HepG2 (cell line): Measurements from ENCODE around the gene LYRM4. TPM values are rescaled to one million over a fixed set of nuclear protein-coding genes. Genes with fewer than 3 reads are reported as not detected.

Source experiments
- BCL6 ChIP-seq: IDR thresholded peaks from 2 replicates; pipeline ENCODE4 v1.6.1; 2016; ENCODE audit warnings: missing genetic modification reagents, missing compliant biosample characterization
- CCAR2 ChIP-seq: fragments of 200-400 bp; formaldehyde crosslinking; optimal IDR thresholded peaks from 2 replicates; pipeline ENCODE3; 2018; ENCODE audit warnings: low read depth, mild to moderate bottlenecking, low read length, moderate library complexity
- CHCHD3 ChIP-seq: sonication (generic); formaldehyde crosslinking; IDR thresholded peaks from 2 replicates; pipeline ENCODE4 v1.8.0; 2022; ENCODE audit warnings: mild to moderate bottlenecking, missing genetic modification reagents, moderate library complexity
- FIP1L1 ChIP-seq: fragments of 200-400 bp; formaldehyde crosslinking; IDR thresholded peaks from 2 replicates; pipeline ENCODE4 v1.6.1; 2018; ENCODE audit warnings: low read depth, mild to moderate bottlenecking, low read length, moderate library complexity, borderline replicate concordance; ENCODE audit not compliant: insufficient read depth
- FOXA1 ChIP-seq, 2 experiments: fragments of 450-650 bp in 1 of 2; sonication (generic) in 1 of 2; formaldehyde crosslinking in 1 of 2; IDR thresholded peaks; 2 replicates each; pipeline versions ENCODE4 v1.4.0 to v1.6.1; 2016 to 2020; ENCODE audit warnings: missing genetic modification reagents in 1 of 2
- FOXK1 ChIP-seq: sonication (generic); formaldehyde crosslinking; IDR thresholded peaks from 2 replicates; pipeline ENCODE4 v1.4.0; 2020; ENCODE audit warnings: low read depth, missing genetic modification reagents, borderline replicate concordance
- KAT8 ChIP-seq: IDR thresholded peaks from 2 replicates; pipeline ENCODE4 v1.6.1; 2016; ENCODE audit warnings: missing genetic modification reagents, missing compliant biosample characterization
- MIER2 ChIP-seq: IDR thresholded peaks from 2 replicates; pipeline ENCODE4 v1.6.1; 2016; ENCODE audit warnings: missing biosample characterization, missing genetic modification reagents
- NR2F6 ChIP-seq, 2 experiments: IDR thresholded peaks; 2 replicates each; pipeline ENCODE4 v1.6.1; 2016; ENCODE audit warnings: antibody characterized with exemption in 1 of 2, mild to moderate bottlenecking in 1 of 2
- RARA ChIP-seq: IDR thresholded peaks from 2 replicates; pipeline ENCODE4 v1.6.1; 2016; ENCODE audit warnings: missing genetic modification reagents, missing compliant biosample characterization
- SALL2 ChIP-seq: sonication (generic); formaldehyde crosslinking; IDR thresholded peaks from 2 replicates; pipeline ENCODE4 v1.8.1; 2023; ENCODE audit warnings: mild to moderate bottlenecking, missing genetic modification reagents, inconsistent platforms
- SIN3B ChIP-seq: fragments of 150-350 bp; IDR thresholded peaks from 2 replicates; pipeline ENCODE4 v1.6.1; 2014; ENCODE audit warnings: low read length
- STAG1 ChIP-seq: sonication (generic); formaldehyde crosslinking; IDR thresholded peaks from 2 replicates; pipeline ENCODE4 v1.4.0; 2020; ENCODE audit warnings: missing genetic modification reagents
- THYN1 ChIP-seq: sonication (generic); formaldehyde crosslinking; IDR thresholded peaks from 2 replicates; pipeline ENCODE4 v1.8.1; 2023; ENCODE audit warnings: low read depth, mild to moderate bottlenecking, moderate library complexity, missing genetic modification reagents, borderline replicate concordance
- YY1 ChIP-seq: IDR thresholded peaks from 2 replicates; pipeline ENCODE4 v1.6.1; 2011; ENCODE audit warnings: low read length, low read depth, moderate library complexity, mild to moderate bottlenecking; ENCODE audit not compliant: insufficient read depth, insufficient replicate concordance
- ZNF225 ChIP-seq: sonication (generic); formaldehyde crosslinking; IDR thresholded peaks from 2 replicates; pipeline ENCODE4 v1.4.0; 2020; ENCODE audit warnings: mild to moderate bottlenecking, missing genetic modification reagents
- ZNF317 ChIP-seq: sonication (generic); formaldehyde crosslinking; IDR thresholded peaks from 2 replicates; pipeline ENCODE4 v1.5.0; 2020; ENCODE audit warnings: mild to moderate bottlenecking, missing genetic modification reagents
- ZNF367 ChIP-seq: sonication (generic); formaldehyde crosslinking; IDR thresholded peaks from 2 replicates; pipeline ENCODE4 v1.4.0; 2020; ENCODE audit warnings: missing genetic modification reagents, borderline replicate concordance
- ZNF766 ChIP-seq: sonication (generic); formaldehyde crosslinking; IDR thresholded peaks from 2 replicates; pipeline ENCODE4 v1.5.0; 2020; ENCODE audit warnings: missing genetic modification reagents, borderline replicate concordance
- polyA plus RNA-seq, 8 experiments: library from polyadenylated mRNA; depleted of rRNA in 3 of 8; stranded (reverse) in 7 of 8; unstranded in 1 of 8; fragments of >200 nt; fragmentation: Illumina TruSeq in 4 of 8; extraction: Trizol in 4 of 8; gene quantifications; 2 replicates each; pipeline versions ENCODE4 v1.2.1 to v1.2.3, GENCODE V29; 2011 to 2016; ENCODE audit warnings: low read depth in 4 of 8, missing spikeins in 1 of 8, mixed read lengths in 1 of 8; ENCODE audit not compliant: insufficient read depth in 1 of 8
- total RNA-seq, 5 experiments: library from RNA; depleted of rRNA; stranded (reverse); fragments of >200 nt; fragmentation: Illumina TruSeq; extraction: Trizol; gene quantifications; 2 replicates each; pipeline ENCODE4 v1.2.3, GENCODE V29; 2016; ENCODE audit warnings: low read depth in 1 of 5
- TF ChIP-seq, protein P1 (sequence below): sonication (generic); formaldehyde crosslinking; IDR thresholded peaks from 2 replicates; pipeline ENCODE4 v1.4.0; 2020; ENCODE audit warnings: missing genetic modification reagents, low read depth, mild to moderate bottlenecking, borderline replicate concordance
- TF ChIP-seq, protein P2 (sequence below): sonication (generic); formaldehyde crosslinking; IDR thresholded peaks from 2 replicates; pipeline ENCODE4 v1.4.0; 2020; ENCODE audit warnings: missing genetic modification reagents, mild to moderate bottlenecking, borderline replicate concordance
- TF ChIP-seq, protein P3 (sequence below): IDR thresholded peaks from 2 replicates; pipeline ENCODE4 v1.6.1; 2018; ENCODE audit warnings: missing genetic modification reagents, mild to moderate bottlenecking, missing compliant biosample characterization

The LYRM4 gene
- total and polyA plus RNA-seq, 2 of the 13 experiments (the other 11 are each of a cell fraction or from before 2014, with no cell fraction given), result 64.6 to 67.5 TPM

DNA sequence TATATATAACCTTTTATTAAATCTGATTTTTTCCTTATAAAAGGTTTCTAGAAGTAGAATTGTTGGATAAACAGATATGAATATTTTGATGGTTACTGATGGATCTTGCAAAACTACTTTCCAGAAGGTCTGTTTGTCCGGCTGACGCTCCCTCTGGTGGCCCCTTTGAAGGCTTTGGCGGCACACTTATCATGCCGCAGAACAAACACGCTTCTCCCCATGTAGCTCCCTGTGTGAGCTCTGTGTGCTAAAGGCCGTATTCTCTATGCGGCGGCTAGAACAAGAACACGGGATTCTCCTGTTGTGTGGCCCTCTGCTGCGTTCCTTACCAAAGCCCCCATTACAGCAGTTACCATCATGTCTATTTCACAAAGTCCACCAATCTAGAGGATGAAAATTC is 145.6 kb downstream of the LYRM4 start (continued):
- TF ChIP-seq, protein P1, sequence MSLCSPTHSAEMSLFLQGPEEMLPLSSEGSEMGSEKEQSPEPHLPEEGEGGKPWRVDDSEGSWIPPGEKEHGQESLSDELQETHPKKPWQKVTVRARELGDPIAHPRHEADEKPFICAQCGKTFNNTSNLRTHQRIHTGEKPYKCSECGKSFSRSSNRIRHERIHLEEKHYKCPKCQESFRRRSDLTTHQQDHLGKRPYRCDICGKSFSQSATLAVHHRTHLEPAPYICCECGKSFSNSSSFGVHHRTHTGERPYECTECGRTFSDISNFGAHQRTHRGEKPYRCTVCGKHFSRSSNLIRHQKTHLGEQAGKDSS (CRISPR knock-in tag), result no peak; the same call in 1 of the 2 replicates
- TF ChIP-seq ZNF367 (CRISPR knock-in tag), result no peak
- TF ChIP-seq YY1, result peak; percentile 63
- TF ChIP-seq BCL6 (CRISPR knock-in tag), result peak; percentile 83
- TF ChIP-seq ZNF225 (CRISPR knock-in tag), result no peak
- TF ChIP-seq SALL2, result peak; percentile 66; the same call in 1 of the 2 replicates
- TF ChIP-seq NR2F6 (IDR thresholded peaks at IDR 0.05), result no peak
- 0 out of 2 replicates have a peak, but pooled peaks have one; percentile 36 for TF ChIP-seq NR2F6 (CRISPR knock-in tag; IDR thresholded peaks at IDR 0.05)
- TF ChIP-seq RARA (CRISPR knock-in tag), result peak; percentile 49; the same call in 1 of the 2 replicates
- TF ChIP-seq THYN1 (CRISPR knock-in tag), result no peak
- TF ChIP-seq, protein P2, sequence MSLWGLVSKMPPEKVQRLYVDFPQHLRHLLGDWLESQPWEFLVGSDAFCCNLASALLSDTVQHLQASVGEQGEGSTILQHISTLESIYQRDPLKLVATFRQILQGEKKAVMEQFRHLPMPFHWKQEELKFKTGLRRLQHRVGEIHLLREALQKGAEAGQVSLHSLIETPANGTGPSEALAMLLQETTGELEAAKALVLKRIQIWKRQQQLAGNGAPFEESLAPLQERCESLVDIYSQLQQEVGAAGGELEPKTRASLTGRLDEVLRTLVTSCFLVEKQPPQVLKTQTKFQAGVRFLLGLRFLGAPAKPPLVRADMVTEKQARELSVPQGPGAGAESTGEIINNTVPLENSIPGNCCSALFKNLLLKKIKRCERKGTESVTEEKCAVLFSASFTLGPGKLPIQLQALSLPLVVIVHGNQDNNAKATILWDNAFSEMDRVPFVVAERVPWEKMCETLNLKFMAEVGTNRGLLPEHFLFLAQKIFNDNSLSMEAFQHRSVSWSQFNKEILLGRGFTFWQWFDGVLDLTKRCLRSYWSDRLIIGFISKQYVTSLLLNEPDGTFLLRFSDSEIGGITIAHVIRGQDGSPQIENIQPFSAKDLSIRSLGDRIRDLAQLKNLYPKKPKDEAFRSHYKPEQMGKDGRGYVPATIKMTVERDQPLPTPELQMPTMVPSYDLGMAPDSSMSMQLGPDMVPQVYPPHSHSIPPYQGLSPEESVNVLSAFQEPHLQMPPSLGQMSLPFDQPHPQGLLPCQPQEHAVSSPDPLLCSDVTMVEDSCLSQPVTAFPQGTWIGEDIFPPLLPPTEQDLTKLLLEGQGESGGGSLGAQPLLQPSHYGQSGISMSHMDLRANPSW (CRISPR knock-in tag), result no peak
- TF ChIP-seq ZNF766 (CRISPR knock-in tag), result no peak
- peak; percentile 64; the same call in 1 of the 2 replicates for TF ChIP-seq KAT8 (CRISPR knock-in tag)
- TF ChIP-seq CHCHD3 (CRISPR knock-in tag), result no peak
- no peak for TF ChIP-seq SIN3B
- 0 out of 2 replicates have a peak, but pooled peaks have one; percentile 63 for TF ChIP-seq ZNF317 (CRISPR knock-in tag)
- peak; percentile 78 for TF ChIP-seq STAG1 (CRISPR knock-in tag)
- TF ChIP-seq FOXA1 (IDR thresholded peaks at IDR 0.05), result no peak
- TF ChIP-seq FOXA1 (CRISPR knock-in tag; IDR thresholded peaks at IDR 0.05), result peak; percentile 80
- no peak for TF ChIP-seq FOXK1 (CRISPR knock-in tag)
- no peak for TF ChIP-seq MIER2 (CRISPR knock-in tag)
- no peak for TF ChIP-seq FIP1L1
- TF ChIP-seq, protein P3, sequence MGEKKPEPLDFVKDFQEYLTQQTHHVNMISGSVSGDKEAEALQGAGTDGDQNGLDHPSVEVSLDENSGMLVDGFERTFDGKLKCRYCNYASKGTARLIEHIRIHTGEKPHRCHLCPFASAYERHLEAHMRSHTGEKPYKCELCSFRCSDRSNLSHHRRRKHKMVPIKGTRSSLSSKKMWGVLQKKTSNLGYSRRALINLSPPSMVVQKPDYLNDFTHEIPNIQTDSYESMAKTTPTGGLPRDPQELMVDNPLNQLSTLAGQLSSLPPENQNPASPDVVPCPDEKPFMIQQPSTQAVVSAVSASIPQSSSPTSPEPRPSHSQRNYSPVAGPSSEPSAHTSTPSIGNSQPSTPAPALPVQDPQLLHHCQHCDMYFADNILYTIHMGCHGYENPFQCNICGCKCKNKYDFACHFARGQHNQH, result peak; percentile 37; the same call in 1 of the 2 replicates
- no peak for TF ChIP-seq CCAR2
